Measurements from ENCODE around the gene ZDHHC8. TPM values are rescaled to one million over a fixed set of nuclear protein-coding genes. Genes with fewer than 3 reads are reported as not detected.

ZDHHC8 gene
- total RNA-seq, 3 donors from 2014 or later (not counting 1 experiment from before 2014, with no cell fraction given) = 64.0 to 75.6 (median 65.3) TPM

DNA sequence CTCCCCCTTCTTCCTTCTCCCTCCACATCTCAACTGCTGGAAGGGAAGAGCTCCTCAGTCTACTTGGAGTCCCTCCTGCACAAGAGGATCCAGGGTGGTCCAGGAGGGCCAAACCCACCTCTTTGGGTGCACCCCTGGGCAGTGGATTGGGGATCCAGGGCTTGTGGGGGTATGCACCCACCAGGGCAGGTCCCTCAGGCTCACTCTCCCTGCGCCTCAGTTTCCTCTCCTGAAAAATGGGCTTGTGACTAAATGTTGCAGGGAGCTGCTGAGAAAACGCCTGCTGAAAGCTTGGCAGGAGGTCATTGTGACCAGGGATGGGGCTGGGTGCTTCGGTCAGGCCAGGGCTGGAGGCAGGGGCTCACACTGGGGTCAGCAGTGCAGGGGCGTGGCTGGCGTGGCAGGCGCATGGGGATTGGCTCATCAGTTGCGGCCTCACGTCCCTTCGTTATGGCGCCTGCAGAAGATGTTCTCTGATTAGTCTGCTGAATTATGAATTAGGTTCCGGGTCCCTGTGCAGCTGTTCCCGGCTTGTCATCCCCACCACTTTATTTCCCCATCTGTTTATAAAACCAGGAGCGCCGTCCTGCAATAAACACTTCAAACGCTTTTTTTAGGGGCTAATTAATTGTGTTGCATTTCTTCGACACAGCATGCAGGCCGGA, 44.9 kb downstream of the ZDHHC8 start:
- Histone ChIP-seq H3K27me3 (ENCODE audit: control insufficient read depth, insufficient read depth, low read length) (no peaks in the 10 kb centered on the region), H3K9me3 (ENCODE audit: control insufficient read depth, insufficient read depth, low read length) (no peaks in the 10 kb centered on the region), H3K36me3 (ENCODE audit: control insufficient read depth, insufficient read depth, low read length) (no peaks in the 10 kb centered on the region), H3K27ac (ENCODE audit: low read length) (no peak overlapping the region), H3K4me1 (ENCODE audit: control insufficient read depth, insufficient read depth, low read length) (no peaks in the 10 kb centered on the region), H3K4me3 (ENCODE audit: low read length) (no peak overlapping the region)
- no peak overlapping the region for H3K27ac Mint-ChIP-seq
- ATAC-seq (no peak), DNase-seq (no peak)
- intact Hi-C loops (cut with micrococcal nuclease) = no loop called here
- H3K9me3 Mint-ChIP-seq = no peaks in the 10 kb centered on the region
- no peaks in the 10 kb centered on the region for H3K27me3 Mint-ChIP-seq (ENCODE audit: low read depth in 2 of 2)
- H3K4me3 Mint-ChIP-seq = no peak overlapping the region
- WGBS (ENCODE audit: insufficient coverage) = 86% methylated on average over 17 of the region's 17 CpGs
- H3K36me3 Mint-ChIP-seq = no peaks in the 10 kb centered on the region
- TF ChIP-seq, protein P1, sequence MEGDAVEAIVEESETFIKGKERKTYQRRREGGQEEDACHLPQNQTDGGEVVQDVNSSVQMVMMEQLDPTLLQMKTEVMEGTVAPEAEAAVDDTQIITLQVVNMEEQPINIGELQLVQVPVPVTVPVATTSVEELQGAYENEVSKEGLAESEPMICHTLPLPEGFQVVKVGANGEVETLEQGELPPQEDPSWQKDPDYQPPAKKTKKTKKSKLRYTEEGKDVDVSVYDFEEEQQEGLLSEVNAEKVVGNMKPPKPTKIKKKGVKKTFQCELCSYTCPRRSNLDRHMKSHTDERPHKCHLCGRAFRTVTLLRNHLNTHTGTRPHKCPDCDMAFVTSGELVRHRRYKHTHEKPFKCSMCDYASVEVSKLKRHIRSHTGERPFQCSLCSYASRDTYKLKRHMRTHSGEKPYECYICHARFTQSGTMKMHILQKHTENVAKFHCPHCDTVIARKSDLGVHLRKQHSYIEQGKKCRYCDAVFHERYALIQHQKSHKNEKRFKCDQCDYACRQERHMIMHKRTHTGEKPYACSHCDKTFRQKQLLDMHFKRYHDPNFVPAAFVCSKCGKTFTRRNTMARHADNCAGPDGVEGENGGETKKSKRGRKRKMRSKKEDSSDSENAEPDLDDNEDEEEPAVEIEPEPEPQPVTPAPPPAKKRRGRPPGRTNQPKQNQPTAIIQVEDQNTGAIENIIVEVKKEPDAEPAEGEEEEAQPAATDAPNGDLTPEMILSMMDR (IDR thresholded peaks at IDR 0.05) = no peak
- no peaks in the 10 kb centered on the region for H3K4me1 Mint-ChIP-seq

DNA sequence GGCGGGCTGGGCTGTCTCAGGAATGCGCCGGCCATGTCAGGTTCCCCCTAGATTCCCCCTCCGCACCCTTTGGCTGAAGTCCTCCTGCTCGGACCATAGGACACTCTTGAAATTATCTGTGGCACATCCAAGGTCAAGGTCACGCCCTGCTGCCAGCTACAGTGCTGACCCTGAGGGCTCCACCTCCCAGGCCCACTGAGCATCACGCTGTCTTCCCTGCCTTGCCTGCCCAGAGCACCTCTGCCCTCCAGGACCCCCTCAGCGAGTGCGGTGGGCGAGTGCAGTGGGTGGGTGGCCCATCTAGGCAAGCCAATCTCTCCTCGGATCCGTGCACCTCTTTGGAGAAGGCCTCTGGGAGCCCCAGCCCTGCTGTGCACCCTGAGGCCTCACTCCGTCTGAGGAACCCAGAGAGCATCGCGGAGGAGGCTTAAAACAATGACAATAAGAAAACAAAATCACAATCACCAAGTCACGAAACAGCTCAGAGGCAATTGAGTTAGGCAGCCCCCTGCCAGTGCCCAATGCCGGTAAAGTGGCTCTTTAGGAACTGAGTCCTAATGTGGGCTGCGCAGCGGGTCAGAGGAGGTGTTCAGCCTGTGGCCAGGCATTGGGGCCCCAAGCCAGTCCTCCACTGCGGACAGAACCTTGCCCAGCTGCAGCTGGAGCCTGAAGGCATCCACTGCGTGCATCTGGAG, 45.8 kb downstream of the ZDHHC8 start:
- 84% methylated on average over 20 of the region's 21 CpGs for WGBS (ENCODE audit: insufficient coverage)
- H3K36me3 ChIP-seq (ENCODE audit: control insufficient read depth, insufficient read depth, low read length) = no peaks in the 10 kb centered on the region
- DNase-seq (no peak), ATAC-seq (no peak)
- H3K4me1 Mint-ChIP-seq = no peaks in the 10 kb centered on the region
- H3K9me3 Mint-ChIP-seq = no peaks in the 10 kb centered on the region
- H3K4me3 ChIP-seq (ENCODE audit: low read length) = no peak overlapping the region
- H3K4me1 ChIP-seq (ENCODE audit: control insufficient read depth, insufficient read depth, low read length) = no peaks in the 10 kb centered on the region
- intact Hi-C loops (cut with micrococcal nuclease) = no loop called here
- no peak overlapping the region for H3K4me3 Mint-ChIP-seq
- H3K27me3 Mint-ChIP-seq (ENCODE audit: low read depth in 2 of 2) = no peaks in the 10 kb centered on the region
- no peak overlapping the region for H3K27ac Mint-ChIP-seq
- H3K27me3 ChIP-seq (ENCODE audit: control insufficient read depth, insufficient read depth, low read length) = no peaks in the 10 kb centered on the region
- no peaks in the 10 kb centered on the region for H3K9me3 ChIP-seq (ENCODE audit: control insufficient read depth, insufficient read depth, low read length)
- no peak overlapping the region for H3K27ac ChIP-seq (ENCODE audit: low read length)
- TF ChIP-seq, protein P1 (IDR thresholded peaks at IDR 0.05) = no peak
- H3K36me3 Mint-ChIP-seq = no peaks in the 10 kb centered on the region

DNA sequence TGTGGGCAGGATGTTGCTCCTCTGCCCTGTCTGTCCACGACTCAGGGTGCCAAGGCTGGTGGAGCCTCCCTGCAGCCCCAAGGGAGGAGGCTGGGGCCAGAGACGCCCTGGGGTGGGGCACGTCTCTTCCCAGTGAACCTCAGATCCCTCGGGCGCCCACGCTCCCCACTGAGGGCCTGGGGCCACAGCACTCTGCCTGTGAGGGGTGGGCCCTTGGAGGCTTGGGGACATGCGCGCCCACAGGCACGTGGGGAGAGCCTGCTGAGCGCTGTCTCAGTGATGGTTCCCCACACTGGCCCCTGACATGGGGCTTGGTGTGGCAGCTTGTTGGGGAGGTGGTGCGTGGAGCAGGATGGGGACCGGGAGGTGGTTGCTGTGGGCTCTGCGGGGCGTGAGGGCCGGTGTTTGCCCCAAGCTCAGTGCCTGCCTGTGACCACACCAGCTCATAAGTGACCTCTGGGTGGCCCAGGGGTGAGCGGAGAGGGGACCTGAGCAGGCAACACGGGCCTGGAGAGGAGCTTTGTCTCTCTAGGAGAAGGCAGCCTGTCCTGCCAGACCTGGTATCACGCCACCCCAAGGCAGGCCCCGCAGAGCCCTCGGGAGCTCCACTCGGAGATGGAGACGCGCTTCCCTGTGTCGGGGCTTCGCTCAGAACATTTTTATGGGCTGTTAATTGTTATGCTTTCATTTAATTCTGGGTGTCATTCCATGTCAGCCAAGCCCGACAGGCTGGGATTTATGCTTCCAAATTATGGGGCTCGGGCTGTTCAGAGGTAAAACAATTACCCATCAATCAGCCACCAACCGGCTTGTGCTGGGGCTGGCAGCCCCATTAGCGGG, 46.7 kb downstream of the ZDHHC8 start:
- H3K9me3 Mint-ChIP-seq = no peaks in the 10 kb centered on the region
- Histone ChIP-seq H3K27me3 (ENCODE audit: control insufficient read depth, insufficient read depth, low read length) (no peaks in the 10 kb centered on the region), H3K27ac (ENCODE audit: low read length) (no peak overlapping the region), H3K9me3 (ENCODE audit: control insufficient read depth, insufficient read depth, low read length) (no peaks in the 10 kb centered on the region), H3K36me3 (ENCODE audit: control insufficient read depth, insufficient read depth, low read length) (no peaks in the 10 kb centered on the region), H3K4me1 (ENCODE audit: control insufficient read depth, insufficient read depth, low read length) (no peaks in the 10 kb centered on the region), H3K4me3 (ENCODE audit: low read length) (no peak overlapping the region)
- TF ChIP-seq, protein P1 (IDR thresholded peaks at IDR 0.05) = no peak
- DNase-seq = no peak
- ATAC-seq = no peak
- H3K27ac Mint-ChIP-seq = no peak overlapping the region
- intact Hi-C loops (cut with micrococcal nuclease) = no loop called here
- H3K4me1 Mint-ChIP-seq = no peaks in the 10 kb centered on the region
- H3K4me3 Mint-ChIP-seq = no peak overlapping the region
- no peaks in the 10 kb centered on the region for H3K36me3 Mint-ChIP-seq
- no peaks in the 10 kb centered on the region for H3K27me3 Mint-ChIP-seq (ENCODE audit: low read depth in 2 of 2)
- WGBS (ENCODE audit: insufficient coverage) = 80% methylated on average over 29 of the region's 29 CpGs
